DMS153 (cell line): ENCODE measurements around the gene TTC24.
"Not testable (repeated sequence)": the region's sequence is repeated elsewhere in the genome, so short reads cannot be mapped to it uniquely, and the experiment has no call there.

Source experiments
- DNase-seq: peaks from one replicate; lab custom pipeline; 2025; lab: John Stamatoyannopoulos, UW

Gene TTC24

DNA sequence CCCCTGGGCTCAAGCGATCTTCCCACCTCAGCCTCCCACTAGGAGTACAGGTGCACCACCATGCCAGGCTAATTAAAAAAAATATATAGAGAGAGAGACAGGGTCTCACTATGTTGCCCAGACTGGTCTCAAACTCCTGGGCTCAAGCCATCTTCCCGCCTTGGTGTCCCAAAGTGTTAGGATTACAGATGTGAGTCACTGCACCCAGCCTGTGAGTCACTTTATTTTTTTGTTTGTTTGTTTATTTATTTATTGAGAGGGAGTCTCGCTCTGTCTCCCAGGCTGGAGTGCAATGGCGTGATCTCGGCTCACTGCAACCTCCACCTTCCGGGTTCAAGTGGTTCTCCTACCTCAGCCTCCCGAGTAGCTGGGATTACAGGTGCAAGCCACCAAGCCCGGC is 8.4 kb downstream of the TTC24 start:
- DNase-seq, result not testable (repeated sequence)

DNA sequence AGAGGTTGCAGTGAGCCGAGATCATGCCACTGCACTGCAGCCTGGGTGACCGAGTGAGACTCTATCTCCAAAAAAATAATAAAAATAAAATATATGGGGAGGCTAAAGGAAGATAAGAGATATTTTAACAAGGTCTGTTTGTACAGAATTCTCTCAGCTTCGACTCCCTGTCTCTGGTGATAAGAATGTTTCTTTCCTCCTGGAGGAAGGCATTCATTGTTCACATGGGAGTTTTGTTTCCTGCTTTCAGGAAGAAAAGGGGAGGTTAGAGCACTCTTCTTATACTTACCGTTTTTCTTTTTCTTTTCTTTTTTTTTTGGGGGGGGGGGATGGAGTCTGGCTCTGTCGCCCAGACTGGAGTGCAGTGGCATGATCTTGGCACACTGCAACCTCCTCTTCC is 10.0 kb downstream of the TTC24 start:
- no peak for DNase-seq

DNA sequence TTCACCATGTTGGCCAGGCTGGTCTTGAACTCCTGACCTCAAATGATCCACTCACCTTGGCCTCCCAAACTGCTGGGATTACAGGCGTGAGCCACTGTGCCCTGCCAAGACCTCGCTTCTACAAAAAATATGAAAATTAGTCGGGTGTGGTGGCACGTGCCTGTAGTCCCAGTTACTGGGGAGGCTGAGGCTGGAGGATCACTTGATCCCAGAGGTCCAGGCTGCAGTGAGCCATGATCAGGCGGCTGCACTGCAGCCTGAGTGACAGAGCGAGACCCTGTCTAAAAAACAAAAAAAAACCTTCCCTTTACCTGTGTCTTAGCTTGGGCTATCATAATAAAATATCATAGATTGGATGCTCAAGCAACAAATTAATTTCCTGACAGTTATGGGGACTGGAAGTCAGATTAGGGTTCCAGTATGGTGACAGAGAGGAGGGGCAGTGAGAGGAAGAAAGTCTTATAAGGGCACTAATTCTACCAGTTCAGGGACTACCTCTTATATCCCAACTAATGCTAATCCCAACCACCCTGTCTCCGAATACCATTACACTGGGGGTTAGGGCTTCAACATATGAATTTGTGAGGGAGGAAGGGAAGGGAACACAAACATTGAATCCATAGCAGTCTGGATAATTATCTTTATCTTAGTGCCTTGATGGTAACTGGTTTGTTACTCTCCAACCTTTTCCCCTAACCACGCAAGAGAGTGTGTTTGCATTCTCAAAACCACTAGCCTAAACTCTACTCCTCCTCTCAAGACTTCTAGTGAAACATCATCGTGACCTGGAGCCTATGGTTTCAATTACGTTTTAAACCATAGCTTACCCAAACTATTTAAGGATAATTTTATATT is 11.0 kb downstream of the TTC24 start:
- DNase-seq, result no peak

DNA sequence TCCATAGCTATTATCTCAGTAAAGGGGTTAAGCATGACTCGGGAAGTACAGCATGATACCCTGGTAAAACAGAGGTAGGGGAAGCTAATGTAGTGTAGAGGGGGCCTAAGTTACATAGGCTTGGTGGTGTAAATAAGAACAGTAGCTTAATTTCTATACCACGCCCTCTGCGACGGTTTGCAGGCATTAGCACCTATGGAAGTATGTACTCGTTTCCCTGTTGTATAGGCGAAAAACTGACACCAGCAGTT is 11.6 kb downstream of the TTC24 start:
- DNase-seq, result no peak

DNA sequence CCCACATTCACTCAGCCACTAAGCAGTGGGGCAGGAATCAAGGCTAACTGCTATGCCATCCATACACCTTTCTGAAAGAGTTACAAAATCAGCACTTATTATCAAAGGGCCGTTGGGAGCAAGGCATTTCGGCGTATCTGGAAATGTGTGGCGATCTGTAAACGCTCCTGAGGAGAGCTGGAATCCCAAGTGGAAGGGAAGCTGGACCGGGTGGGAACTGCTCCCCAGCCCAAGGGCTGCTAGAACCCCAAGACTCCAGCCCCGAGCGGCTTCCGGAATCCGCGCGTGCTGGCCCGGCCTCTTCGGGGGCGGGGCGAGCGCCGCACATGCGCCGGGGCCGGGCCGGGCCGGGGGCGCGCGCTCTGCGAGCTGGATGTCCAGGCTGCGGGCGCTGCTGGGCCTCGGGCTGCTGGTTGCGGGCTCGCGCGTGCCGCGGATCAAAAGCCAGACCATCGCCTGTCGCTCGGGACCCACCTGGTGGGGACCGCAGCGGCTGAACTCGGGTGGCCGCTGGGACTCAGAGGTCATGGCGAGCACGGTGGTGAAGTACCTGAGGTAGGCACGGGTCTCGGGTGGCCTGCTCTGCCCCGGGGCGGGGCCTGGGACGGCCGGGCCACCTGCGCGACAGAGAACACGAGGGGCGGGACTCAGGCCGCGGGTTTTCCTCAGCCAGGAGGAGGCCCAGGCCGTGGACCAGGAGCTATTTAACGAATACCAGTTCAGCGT is 12.1 kb downstream of the TTC24 start, which contains the start of gene NAXE:
TSS of gene NAXE (plus strand) at position 345 of the 726 bp plus-strand sequence. CDS start at position 374, 29 bp downstream.
- peak; percentile 28 for DNase-seq

DNA sequence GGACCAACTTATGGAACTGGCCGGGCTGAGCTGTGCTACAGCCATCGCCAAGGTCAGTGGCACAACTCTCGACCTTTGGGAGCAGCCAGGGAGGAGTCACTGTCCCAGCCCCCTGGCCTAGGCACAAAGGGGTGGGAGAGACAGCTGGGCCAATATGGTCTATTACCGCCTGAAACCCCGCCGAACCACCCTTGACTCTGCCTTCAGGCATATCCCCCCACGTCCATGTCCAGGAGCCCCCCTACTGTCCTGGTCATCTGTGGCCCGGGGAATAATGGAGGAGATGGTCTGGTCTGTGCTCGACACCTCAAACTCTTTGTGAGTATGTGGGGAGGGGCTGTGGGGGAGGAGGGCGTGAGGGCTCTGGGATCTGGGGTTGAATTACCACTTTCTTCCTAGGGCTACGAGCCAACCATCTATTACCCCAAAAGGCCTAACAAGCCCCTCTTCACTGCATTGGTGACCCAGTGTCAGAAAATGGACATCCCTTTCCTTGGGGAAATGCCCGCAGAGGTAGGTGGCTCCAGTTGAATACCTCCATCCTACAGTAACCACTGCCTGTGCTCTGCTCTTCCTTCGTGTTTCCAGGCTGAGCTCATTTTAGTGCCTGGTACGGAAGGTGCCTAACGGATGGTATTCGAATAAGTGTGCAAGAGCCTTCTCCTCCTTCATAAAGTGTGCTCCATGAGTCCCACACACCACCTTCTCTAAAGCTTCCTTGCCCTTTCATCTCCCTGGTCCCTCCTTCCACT is 12.8 kb downstream of the TTC24 start:
- no peak for DNase-seq

DNA sequence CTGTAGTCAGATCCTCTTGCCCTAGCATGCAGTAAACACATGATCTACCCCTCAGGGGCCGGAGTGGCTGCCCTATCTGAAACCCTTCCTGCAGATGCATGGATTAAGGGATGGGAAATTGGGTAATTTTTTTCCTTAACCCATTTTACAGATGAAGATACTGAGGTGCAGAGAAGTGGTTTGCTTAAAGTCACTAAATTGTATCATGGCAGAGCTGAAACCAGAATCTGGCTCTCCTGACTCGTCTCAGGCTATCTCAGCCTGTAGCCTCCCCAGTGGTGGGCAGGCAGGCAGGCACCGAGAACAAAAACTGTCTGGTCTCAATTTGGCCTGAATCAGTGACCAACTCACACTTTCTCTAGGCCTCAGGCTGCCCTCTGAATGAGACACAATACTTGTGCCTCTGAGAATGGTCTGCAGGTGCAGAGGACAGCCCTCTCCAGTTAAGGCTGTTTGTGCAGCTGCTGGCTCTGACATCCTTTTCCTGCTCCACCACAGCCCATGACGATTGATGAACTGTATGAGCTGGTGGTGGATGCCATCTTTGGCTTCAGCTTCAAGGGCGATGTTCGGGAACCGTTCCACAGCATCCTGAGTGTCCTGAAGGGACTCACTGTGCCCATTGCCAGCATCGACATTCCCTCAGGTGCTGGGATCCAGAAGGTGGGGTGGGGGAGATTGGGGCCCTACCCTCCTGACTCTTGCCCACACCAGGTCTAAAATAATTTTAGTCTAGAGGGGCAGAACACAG is 13.6 kb downstream of the TTC24 start:
- DNase-seq, result peak; percentile 29

DNA sequence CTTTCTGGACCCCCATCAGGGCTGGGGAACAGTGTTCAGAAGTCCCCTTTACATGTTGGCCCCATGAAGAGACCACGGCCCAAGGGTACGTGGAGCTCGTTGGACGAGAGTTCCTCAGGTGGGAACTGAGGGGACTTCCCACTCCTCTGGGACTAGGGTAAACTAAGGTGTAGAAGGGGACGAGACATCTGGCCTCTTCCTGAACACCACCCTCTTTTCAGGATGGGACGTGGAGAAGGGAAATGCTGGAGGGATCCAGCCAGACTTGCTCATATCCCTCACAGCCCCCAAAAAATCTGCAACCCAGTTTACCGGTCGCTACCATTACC is 14.1 kb downstream of the TTC24 start:
- no peak for DNase-seq

DNA sequence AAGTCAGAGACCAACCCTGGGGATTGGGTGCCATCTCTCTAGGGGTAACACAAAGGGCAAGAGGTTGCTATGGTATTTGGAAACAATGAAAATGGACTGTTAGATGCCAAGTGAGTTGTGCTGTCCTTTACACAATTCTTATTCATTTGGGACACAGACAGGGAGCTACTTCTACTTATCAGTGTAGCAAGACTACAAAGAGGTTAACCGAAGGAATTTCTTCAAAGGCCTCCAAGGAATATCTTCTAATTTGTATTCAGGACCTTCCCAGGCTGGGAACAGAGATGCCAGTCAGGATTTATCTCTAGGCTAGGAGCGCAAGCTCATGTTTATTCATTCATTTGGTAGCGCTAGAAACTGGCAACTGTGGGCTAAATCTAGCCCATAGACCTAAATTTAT is 14.7 kb downstream of the TTC24 start:
- no peak for DNase-seq

DNA sequence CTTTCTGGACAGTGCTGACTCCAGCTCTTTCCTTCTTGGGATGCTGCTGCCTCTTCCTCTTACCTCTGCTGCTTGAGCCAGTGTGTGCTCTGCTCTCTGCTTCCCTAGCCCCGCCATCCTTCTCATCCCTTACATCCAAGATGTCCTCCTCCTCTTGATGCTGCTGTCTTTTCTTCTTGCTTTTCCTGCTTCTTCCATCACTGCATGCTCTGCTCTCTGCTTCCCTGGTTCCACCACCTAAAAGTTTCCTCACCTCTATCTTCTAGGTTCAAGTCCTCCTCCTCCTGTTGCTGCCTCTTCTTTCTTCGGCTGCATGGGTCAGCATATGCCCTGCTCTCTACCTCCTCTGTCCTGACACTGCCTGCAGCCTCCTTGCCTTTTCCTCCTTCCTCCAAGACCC is 15.5 kb downstream of the TTC24 start:
- no peak for DNase-seq

DNA sequence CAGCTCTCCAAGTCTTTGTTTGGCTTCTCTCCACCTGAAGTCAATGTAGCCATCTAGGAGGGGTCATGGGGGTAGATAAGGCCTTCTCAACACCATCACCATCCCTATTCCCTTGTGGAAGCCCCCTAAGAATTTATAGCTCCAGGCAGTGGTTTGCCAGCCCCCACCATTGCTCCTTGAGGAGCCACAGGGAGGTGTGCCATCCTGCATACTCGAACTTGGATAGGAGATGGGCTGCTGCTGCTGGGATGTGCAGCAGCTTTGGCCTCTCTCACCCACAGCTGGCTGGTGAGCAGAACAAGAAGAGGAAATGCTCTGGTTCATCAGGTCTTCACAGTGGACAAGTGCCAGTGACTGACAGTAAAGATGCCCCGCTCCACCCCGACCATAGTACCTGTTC is 16.9 kb downstream of the TTC24 start:
- DNase-seq, result no peak

DNA sequence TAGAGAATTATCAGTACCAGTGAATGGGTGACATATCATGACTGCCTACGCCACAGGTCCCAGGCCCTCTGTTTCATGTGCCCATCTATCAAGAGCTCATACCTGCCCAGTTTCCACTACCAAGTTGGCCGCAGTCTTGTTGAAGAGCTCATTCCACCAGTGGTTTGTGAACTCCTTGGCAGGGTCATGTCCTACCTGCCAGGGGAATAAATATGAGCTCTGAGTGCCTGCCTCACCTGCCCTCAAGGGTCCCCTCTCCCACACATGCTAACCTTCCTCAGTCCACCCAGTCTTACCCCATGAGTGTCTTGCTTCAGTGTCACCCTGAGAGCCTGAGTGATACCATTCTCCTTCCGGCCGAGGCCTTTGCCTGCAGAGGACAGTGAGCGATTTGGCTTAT is 18.6 kb downstream of the TTC24 start:
- no peak for DNase-seq

DNA sequence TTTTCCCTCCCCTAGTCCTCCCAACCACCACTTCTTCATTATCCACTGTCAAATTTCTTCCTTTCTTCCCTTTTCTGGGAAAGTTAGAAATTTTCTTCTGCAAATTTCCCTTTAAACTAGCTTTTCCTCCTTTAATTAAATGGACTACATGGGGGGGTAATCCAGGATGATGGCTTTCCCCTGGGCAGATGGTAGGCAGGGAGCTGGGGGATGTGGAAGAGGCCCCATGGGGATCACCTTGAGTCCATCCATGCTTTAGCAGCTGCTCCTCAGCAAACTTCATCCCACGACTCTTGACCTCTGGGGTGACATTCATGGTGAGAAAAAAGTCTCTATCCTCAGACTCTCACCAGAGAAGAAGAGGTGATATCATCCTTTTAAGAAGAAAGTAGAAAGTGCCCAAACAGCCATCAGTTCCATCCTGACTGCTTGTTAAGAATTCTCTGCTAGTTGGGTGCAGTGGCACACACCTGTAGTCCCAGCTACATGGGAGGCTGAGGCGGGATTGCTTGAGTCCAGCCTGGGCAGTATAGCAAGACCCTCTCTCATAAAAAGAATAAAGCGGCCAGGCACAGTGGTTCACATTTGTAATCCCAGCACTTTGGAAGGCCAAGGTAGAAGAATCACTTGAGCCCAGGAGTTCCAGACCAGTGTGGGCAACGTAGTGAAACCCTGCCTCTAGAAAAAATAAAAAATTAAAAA is 19.4 kb downstream of the TTC24 start:
- no peak for DNase-seq

DNA sequence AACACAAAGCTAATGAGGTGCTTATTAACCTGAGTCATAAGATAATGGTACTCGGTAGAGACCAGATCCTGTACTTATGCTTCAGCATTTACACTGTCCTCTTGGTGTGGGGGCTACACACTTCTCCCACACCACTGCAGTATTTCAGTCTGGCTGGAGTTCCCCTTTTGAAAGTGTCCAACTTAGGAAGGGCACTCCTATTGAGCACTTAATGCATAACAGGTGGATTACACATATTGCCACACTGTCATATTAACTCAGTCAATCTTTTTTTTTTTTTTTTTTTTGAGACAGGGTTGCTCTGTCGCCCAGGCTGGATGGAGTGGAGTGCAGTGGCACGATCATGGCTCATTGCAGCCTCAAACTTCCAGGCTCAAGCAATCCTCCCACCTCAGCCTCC is 20.3 kb downstream of the TTC24 start:
- DNase-seq, result no peak

DNA sequence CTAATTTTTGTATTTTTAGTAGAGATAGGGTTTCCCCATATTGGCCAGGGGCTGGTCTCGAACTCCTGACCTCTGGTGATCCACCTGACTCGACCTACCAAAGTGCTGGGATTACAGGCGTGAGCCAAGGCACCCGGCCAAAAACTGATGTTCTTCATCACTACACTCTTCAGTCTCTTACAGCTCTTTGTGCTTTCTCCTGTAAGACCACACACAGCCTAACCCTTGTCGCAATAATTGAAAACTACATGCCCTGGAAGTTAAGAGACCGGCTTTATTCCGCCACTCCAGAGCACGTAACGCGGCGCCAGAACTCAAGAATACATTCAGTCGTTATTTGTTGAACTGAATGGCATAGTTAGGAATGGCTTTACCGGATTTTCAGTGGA is 21.2 kb downstream of the TTC24 start:
- DNase-seq, result no peak

DNA sequence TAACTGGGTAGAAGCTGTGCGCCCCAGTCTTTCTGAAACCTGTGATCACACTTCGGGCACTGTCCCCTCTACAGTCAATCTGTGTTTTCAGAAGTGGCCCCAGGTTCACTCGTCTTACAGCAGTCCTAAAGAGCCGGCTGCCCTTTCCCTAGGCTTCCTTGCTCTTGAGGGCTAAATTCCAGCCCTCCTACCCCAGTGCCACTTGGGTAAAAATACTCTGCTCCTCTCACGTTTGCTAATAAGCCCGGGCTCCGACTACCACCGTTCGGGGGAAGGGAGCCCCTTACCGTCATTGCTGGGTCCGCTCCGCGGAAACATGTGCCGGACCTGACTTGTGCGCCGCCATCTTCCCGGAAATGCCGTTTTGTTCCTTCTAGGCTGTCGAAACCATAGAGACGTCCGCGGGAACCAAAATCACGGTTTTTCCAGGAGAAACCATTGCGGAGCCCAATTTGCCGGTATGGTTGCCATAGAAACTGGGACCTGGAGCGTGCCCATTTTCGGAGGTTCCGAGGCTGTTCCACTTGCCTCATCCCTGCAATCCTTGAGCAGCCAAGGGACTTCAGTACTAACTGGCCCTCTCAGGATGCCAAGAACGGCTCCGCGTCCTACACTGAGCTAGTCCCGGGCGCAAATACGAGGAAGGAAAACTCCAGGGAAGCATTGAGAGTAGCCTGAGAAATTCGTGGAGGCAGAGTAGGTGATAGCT is 21.8 kb downstream of the TTC24 start, which contains the start of gene GPATCH4:
TSS of gene GPATCH4 (minus strand) at position 358 of the 709 bp plus-strand sequence.
- peak; percentile 57 for DNase-seq

DNA sequence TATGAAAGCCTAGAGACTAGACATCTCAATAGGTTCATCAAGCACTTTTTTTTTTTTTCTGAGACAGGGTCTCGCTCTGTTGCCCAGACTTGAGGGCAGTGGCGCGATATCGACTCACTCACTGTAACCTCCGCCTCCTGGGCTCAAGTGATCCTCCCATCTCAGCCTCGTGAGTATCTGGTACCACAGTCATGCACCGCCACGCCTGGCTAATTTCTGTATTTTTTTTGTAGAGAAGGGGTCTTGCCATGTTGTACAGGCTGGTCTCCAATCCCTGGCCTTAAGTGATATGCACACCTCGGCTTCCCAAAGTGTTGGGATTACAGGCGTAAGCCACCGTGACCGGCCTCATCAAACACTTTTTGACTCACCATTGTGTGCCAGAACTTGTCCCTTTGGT is 22.4 kb downstream of the TTC24 start:
- no peak for DNase-seq

DNA sequence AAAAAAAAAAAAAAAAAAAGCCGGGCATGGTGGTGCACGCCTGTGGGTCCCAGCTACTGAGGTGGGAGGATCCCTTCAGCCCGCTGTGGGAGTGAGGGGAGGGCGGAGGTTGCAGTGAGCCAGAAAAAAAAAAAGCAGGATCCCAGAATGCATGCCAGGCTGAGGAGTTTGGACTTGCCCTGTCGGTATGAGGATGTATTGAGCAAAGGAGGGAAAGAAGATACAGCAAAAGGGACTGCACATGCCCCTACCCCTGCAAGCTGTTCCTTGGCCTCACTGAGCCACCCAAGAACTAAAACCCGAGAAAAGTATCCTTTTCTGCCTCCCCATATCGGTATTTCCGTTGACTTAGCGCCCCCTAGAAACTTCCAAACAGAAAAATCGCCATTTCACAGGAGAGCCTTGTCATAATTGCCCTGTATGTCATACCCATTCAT is 23.1 kb downstream of the TTC24 start:
- DNase-seq, result no peak

DNA sequence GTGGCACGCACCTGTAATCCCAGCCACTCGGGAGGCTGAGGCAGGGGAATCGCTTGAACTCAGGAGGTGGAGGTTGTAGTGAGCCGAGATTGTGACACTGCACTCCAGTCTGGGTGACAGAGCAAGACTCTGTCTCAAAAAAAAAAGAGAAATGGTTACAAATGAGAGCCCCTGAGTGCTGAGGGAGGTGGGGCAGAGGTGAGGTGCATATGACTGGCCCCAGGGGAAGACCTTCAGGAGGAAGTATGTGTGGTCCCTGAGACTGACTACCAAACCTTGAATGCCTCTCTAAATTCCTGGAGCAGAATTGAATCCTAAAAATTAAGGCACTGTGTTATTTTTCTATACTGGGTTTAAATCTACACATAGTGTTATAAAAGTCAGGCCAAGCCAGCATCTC is 27.8 kb downstream of the TTC24 start:
- DNase-seq, result not testable (repeated sequence)

DNA sequence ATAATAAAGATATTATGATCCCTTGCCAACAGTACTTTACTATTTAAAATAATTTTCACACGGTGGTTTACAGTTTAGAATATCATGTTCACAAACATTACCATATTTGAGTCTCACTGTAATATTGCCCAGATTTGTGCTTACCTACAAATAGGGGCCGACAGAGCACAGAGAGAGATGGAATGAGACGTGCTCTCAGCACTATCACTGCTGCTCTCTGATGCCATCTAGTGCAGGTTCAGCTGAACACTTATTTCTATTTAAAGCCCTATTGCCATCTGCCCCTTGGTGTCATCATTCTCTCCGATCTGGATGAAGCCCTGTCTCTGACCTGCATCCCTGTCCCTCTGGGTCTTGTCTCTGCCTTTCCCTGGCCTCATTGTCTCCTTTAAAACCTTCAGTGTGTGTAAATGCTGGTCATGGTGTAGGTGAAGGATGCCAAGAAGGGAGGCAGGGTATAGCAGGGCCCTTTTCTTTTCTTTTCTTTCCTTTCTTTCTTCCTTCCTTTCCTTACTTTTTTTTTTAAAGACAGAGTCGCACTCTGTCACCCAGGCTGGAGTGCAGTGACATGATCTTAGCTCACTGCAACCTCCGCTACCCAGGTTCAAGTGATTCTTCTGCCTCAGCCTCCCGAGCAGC is 28.6 kb downstream of the TTC24 start:
- DNase-seq, result peak; percentile 80
